Stimulated activated CD4-positive, alpha-beta T cell treated with anti-CD3 and anti-CD28 coated beads, Interleukin-2, amount 100 ng/mL, for 48 hours (primary cell): ENCODE data around the gene OLFM2.
"Not testable (repeated sequence)": the region's sequence is repeated elsewhere in the genome, so short reads cannot be mapped to it uniquely, and the experiment has no call there.

Experiments
- DNase-seq, 2 donors: peaks; one replicate each; pipeline ENCODE4 v3.0.0-alpha.2; 2020

Gene OLFM2

DNA sequence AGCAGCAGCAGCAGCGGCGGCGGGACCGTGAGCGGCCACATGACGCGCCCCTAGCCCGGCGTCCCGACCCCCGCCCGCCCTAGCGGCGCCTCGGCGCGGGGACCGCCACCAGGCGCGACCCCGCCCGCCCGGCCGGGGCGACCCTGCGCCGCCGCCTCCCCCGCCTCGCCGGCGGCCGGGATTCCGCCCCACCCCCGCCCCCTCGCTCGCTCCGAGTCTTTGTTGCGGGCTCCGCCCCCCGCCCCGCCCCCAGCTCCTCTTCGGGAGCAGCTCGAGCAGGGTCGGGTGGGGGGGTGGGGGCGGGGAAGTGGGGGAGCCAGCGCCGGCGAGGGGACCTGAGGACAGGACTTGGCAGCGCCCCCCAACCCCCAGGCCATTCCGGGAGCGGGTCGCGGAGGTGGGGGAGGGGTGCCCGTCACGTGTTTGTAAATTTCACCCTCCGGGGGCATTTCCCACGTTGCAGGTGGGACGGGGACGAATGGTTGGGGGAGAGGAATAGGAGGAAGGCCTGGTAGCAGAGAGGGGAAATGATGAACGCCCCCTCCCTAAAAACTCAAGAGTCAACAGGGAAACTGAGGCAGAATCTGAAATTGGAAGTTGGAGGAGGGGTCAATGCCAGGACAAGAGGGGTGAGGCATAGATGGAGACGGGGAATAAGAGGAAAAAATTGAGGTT lies at the start of gene OLFM2:
Gene OLFM2 (minus strand): TSS at position 190 of the 675 bp plus-strand sequence. CDS start 149 bp downstream, at position 41.
- no peak for DNase-seq

DNA sequence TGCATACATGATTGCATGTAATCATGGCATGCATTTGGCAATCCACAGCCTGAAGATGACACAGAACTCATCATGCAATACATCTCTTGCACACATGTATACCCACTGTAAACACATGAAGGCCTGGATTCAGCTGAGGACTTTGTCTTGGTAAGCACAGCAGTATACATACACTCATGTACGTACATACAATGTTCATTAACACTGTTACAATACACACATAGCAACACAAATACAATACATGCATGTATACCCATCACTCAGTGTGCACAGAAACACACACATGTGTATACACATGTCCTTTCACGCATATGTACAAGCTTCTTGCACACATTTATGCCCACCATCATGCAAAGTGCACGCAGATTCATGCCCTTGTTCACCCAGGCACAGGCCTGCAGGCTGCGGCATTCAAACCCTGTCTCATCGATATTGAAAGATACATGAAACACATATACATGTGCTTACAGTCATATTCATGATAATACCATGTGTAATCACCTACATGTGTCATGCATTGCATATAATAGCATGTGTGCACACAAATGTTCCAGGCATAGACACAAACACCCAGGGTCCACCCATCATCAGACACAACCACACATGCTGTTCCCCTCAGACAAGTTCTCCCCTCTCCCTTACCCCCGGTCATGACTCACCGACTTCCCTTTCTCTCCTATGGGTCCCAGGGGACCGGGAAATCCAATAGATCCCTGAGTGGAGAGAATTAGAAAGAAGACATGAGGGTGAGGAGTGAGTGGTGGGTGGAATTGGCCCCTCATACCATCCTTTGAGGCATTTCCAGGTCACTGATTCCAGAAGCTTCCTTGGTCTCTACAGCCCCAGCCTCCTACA lies 45.3 kb upstream of the OLFM2 start:
- no peak for DNase-seq

DNA sequence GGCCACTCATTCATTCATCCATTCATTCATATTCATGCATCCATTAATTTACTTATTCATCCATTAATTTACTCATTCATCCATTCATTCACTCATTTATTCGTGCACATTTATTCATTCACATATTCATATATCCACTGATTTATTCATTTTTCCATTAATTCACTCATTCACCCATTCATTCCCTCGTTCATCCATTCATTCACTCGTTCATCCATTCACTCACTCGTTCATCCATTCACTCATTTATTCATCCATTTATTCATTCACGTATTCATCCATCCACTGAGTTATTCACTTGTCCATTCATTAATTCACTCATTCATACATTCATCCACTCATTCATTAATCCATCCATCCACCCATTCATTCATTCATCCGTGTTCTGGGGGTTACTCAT lies 35.8 kb upstream of the OLFM2 start:
- no peak for DNase-seq

DNA sequence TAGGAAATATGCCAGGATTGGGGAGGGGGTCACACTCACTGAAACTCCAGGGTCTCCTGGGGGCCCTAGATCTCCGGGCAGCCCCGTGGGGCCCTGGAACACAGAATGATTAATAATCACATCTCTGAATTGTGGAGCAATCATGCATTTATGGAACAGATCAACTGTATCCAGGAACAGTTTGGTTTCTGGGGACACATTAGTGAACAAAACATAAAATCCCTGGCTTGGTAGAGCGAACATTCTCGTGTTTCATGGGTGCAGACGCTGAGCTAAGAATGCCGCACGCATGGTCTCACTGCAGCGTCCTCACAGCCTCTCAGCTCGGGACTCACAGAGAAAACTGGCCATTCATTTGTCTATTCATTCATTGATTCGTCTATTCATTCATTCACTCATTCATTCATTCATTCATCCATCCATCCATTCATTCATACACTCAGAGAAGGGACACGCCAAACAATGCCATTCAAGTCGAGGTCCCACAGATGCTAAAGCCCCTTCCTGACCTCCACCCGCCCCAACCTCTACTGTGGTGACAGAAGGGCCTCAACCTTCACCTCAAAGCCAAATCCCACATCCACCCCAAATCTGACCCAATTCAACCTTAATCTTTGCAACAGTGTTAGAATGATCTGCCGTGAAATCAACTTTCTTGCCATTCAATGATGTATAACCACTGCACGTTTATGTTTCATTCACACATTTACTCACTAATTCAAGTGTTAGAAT lies 35.0 kb upstream of the OLFM2 start:
- no peak for DNase-seq

DNA sequence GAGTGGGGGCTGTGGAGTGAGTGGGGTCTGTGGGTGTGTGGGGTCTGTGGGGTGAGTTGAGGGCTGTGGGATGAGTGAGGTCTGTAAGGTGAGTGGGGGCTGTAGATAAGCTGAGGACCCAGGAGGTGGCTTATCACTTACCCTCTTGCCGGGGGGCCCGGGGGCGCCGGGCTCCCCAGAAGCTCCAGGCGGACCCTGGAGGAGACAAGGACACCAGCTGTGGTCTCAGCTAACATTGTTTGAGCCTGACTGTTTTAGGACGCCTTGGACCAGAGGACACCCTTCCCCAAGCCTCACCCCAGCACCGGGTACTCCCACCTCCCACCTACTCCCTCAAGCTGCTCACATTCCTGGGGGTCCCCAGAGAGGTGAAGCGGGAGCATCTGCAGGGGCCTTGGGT lies 34.2 kb upstream of the OLFM2 start:
- no peak for DNase-seq

DNA sequence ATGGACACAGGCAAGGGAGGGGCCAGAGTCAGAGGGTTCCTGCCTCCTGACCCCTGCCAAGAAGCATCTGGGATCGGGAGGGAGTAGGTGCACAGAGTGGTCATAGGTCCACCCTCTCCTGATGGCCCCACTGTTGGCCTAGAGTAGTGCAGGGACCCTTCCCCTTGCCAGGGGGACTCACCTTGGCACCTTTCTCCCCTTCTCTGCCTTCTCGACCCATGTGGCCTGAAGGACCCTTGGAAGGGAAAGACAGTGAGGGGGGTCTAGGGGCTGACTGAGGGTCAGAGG lies 33.3 kb upstream of the OLFM2 start:
- no peak for DNase-seq

DNA sequence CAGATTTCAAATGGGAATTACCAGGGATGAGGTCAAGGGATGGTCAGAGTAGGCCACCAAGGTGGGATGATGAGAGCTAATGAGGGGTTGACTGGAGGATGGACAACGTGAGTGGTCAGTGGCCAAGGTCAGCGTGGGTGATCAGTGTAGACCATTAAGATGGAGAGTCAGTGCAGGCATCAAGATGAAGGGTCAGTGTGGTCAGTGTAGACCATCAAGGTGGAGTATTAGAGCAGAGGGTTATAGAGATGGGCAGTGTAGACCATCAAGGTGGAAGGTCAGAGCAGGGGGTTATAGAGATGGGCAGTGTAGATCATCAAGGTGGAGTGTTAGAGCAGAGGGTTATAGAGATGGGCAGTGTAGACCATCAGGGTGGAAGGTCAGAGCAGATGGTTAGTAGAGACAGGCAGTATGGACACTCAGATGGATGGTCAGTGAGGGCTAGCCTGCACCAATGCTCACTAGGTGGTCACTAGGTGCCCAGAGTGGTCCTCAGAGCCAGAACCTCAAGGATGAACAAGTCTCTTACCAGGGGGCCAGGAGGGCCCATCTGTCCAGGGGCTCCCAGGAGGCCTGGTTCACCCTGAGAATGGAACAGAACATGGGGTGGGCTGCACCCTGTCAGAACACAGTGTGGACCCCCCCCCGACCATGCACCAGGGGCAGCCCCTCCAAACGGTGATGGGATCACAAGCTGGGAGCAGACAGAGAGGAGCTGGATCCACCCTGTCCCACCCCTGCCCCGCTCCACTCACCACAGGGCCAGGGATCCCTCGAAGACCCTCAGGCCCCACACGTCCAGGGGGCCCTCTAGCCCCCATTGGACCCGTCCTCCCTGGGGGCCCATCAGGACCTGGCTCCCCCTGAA lies 32.7 kb upstream of the OLFM2 start:
- DNase-seq: no peak

DNA sequence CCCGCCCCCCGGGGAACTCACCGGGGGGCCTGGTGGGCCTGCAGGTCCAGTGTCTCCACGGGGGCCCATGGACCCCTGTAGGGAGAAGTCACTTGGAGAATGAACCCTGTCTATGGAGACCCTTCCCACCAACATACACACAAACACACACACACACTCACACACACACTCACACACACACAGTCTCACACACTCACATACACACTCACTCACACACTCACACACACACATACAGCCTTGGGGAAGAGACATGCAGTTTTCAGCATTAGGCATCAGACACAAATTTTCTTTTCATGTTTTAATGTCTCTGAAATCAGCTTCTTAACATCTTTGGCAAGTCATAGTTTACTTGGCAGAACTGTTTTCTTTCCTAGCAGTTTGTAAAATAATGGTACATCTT lies 31.0 kb upstream of the OLFM2 start:
- no peak for DNase-seq

DNA sequence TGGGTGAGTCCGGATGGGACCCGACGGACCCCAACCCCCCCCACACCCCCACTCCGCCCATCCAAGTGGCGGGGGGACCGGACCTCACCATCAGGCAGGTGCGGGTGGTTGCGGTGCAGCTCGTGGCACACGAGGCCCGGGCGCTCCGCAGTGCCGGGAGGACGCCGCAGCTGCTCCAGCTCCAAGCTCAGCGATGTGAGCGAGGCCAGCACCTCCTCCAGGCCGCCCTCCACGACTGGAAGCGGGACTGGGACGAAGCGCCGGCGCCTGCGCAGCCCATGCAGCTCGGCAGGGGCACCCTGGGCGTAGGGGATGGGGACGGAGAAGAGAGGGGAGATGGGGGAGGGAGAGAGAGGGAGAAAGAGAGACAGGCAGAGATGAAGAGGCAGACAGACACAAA lies 30.1 kb upstream of the OLFM2 start:
- DNase-seq: no peak

DNA sequence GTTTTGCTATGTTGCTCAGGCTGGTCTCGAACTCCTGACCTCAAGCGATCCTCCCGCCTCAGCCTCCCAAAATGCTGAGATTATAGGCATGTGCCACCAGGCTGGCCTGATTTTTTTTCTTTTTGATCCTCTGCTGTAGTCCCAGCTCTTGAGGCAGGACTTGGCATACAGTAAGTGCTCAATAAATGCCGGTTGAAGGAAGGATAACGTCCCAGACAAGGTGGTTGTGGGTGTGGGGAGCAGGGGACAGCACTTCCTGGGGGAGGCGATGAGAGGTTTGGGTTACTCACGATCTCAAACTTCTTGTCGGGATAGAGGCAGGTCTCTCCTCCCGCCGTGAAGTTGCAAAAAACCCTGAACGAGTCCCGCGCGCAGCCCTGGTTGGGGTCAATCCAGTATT lies 29.7 kb upstream of the OLFM2 start:
- no peak for DNase-seq

DNA sequence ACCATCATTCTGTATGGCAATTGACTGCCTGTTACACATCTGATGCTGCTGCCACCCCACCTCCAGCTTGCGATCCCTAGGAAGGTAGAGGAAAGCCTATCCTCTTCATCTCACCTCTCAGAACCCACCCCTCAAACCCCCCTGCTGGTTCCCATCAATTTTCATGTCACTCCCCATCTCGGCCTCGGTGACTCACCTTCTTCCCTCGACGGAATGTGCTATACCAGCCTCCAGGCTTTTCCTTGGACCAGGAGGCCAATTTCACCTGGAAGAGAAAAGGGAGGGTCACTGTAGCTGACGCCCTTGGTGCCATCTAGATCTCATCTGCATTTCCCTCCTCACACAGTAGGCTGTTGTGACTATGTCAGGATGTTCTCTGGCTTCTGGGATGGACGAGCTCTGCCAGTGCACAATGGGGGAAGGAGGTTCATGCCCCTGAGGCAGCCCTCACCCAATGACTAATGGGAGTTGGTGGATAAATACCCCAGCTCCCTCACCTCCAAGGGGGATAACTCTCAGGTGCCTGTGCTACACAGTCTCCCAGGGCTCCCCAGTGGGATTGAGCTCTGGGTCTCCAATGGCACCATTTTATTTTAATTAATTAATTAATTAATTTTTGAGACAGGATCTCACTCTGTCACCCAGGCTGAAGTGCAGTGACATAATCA lies 26.4 kb upstream of the OLFM2 start:
- no peak for DNase-seq

DNA sequence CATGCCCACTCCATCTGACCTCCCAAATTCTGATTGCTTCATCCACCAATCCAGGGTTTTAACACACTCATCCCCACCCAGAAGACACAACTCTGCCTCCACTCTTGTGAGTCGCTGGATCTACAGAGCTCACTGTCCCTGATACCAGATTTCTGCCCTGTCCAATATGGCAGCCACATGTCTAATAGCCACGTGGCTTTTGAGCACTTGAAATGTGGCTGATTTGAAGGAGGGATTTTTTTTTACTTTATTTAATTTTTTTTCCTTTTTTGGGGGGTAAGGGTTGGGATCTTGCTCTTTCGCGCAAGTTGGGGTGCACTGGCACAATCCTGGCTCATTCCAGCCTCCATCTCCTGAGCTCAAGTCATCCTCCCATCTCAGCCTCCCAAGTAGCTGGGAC lies 24.8 kb upstream of the OLFM2 start:
- DNase-seq: no peak

DNA sequence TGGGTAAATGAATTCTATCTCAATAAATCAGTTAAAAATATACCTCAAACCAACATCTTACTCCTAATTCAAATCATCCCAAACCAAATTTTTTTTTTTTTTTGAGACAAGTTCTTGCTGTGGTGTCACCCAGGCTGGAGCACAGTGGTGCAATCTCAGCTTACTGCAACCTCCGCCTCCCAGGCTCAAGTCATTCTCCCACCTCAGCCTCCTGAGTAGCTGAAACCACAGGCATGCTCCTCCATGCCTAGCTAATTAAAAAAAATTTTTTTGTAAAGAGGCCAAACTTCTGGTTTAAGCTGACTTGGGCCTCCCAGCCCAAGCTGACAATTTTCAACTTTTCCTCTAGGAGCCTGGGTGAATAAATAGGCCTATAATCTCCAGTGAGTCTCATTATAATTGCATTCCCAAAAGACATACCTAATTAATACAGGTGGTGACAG lies 22.1 kb upstream of the OLFM2 start:
- DNase-seq: no peak

DNA sequence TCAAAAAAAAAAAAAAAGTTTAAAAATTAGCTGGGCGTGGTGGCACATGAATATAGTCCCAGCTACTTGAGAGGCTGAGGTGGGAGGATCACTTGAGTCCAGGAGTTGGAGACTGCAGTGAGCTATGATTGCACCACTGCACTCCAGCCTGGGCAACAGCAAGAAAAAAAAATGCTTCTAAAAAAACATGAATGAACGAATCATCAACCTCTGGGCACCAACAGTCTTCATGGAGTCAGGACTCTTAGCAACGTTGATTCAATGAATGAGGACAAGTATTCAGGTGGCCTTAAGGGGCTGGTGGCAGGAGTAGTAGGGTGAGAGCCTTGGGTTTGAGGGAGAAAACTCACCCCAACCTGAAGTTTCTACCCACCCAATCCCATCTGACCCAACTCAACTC lies 20.6 kb upstream of the OLFM2 start:
- DNase-seq: no peak

DNA sequence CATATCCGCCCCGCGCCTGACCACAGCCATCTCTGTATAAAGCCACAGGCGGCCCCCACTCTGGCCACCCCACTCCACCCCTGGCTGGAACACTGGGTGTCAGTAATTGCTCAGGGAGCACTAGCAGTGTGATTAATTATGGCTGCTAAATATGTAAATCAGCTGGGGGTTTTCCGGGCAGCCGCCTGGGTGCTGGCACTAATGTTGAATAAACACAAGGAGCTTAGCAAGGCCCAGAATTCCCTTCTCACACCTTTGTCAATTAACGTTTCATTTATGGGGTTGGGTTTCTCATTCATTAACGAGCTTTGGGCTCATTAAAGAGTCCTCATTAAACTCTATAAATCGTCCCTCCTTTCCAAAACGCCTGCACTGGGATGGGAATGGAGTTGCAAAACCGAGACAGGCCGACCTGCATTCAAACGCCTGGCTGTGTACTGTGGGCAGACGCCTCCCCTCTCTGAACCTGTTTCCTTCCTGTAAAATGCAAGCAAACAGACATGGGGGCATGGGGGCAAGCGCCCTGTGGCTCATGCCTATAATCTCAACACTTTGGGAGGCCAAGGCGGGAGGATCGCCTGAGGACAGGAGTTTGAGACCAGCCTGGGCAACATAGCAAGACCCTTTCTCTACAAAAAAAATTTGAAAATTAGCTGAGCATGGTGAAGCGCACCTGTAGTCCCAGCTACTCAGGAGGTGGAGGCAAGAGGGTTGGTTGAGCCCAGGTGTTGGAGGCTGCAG lies 17.7 kb upstream of the OLFM2 start:
- no peak for DNase-seq

DNA sequence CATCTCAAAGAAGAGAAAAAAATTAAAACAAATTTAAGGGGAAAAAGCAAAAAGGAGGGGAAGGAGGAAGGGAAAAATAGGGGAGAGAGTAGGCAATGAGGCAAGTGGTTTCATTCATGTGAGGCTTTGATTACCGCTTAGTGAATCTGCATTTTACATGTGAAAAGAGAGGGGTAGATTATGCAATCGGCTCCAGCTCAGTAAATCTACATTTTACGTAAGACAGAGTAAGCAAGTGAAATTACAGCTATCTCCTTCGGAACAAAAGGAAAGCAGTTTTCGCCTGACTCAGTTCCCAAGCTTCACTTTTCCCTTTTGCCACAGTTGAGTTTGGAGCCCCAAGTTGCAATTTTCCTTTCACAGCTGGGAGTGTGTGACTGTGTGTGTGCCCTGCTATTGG lies 16.0 kb upstream of the OLFM2 start:
- DNase-seq: no peak

DNA sequence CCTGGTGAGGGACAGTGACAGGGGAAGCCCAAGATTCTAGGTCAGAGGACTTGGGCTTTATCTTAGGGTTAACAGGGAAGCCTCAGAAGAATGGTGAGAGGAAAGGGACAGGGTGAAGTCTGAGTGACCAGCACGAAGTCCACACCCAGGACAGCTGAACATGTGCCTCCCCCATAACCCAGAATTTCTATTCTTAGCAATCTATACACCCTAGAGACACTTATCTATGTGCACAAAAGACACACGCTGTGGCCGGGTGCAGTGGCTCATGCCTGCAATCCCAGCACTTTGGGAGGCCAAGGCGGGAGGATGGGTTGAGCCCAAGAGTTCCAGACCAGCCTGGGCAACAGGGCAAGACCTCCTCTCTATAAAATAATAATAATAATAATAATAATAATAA lies 11.1 kb upstream of the OLFM2 start:
- DNase-seq: no peak

DNA sequence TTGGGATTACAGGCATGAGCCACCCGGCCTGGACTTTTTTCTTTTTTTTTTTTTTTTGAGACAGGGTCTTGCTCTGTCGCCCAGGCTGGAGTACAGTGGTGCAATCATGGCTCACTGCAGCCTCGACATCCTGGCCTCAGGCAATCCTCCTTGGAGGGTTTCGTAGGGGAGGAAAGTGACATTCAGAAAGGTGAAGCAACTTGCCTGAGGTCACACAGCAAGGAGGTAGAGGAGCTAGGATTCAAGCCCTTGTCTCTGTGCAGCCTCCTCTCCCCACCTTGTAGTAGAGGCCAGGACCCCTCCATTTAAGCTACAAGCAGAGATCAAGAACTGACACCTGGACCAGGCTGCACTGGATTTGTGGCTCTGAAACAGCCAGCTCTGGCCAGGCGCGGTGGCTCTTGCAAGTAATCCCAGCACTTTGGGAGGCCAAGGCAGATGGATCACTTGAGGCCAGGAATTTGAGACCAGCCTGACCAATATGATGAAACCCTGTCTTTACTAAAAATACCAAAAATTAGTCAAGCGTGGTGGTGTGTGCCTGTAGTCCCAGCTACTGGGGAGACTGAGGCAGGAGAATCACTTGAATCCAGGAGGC lies 10.3 kb upstream of the OLFM2 start:
- DNase-seq: not testable (repeated sequence)

DNA sequence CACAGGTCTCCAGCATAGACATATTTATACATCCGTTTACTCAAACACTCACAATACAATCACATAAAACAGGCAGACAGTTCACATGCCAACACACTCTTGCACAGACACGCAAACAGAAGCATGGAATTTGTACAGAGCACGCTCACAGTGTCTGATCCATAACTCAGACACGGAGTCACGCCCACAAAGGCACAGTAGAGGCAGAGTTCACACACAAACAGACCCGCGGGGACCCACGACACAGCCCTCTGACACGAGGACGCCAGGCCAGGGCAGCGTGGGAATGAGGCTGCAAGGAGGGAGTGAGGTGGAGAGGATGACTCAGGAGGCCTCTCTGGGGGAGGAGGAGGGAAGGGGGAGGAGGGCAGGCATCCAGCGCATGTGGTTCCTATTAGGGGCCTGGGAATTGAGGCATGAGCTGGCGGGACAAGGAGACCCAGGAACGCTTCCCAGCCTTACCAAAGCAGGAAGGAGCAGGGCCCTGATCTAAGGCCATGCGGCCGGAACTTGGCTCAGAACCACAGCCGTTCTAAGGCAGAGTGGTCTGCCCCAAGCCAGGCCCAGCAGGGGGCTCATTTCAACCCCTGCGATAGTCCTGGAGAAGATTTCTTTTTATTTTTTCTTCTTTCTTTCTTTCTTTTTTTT lies 9.1 kb upstream of the OLFM2 start:
- no peak for DNase-seq

DNA sequence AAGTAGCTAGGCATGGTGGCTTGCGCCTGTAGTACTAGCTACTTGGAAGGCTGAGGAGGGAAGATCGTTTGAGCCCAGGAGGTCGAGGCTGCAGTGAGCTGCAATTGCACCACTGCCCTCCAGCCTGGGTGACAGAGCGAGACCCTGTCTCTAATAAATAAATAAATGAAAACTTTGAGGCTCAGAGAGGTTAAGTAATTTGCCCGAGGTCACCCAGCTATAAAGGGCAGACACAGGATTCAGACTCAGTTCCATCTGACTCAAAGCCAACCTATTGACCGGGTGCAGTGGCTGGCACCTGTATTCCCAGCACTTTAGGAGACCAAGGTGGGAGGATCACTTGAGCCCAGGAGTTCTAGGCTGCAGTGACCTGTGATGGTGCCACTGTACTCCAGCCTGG lies 7.4 kb upstream of the OLFM2 start:
- no peak for DNase-seq

DNA sequence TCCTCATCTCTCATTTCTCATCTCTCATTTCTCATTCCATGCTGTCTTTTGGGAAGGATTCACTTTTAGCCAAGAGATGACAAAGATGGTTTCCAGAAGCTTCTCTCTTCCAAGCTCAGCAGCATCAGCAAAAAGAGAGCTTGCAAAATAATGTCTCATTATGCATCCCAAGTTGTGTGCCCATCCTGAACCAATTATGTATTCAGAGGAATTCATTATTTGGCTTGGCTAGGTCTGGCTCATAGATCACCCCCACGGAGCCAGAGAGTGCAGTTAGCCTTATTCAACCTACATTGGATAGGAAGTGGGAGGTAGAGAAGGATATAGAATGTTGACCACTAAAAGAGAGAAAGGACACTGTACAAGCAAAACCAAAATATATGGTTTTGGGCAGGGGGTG lies 5.4 kb upstream of the OLFM2 start:
- no peak for DNase-seq
